NCI-H748 (cell line): ENCODE results near the gene MEAK7.

Experiments
- DNase-seq: peaks from one replicate; lab custom pipeline; 2025; ENCODE audit not compliant: unreplicated experiment; lab: John Stamatoyannopoulos, UW

MEAK7 gene

GRCh38 chr16:84504420-84505248 is at the start of gene MEAK7:
MEAK7 (minus strand) TSS chr16:84504659; CDS start chr16:84498086, 6,573 bp downstream.
- DNase-seq: peak; percentile 16

- no peak for DNase-seq
Observed at GRCh38 chr16:84553873-84554399, 49.5 kb upstream of the MEAK7 start.

- no peak for DNase-seq
Observed at GRCh38 chr16:84552135-84552534, 47.7 kb upstream of the MEAK7 start.

- no peak for DNase-seq
Observed at GRCh38 chr16:84550096-84550495, 45.6 kb upstream of the MEAK7 start.

- DNase-seq: no peak
Observed at GRCh38 chr16:84548971-84549844, 44.7 kb upstream of the MEAK7 start.

- no peak for DNase-seq
Observed at GRCh38 chr16:84548508-84548907, 44.0 kb upstream of the MEAK7 start.

- DNase-seq: peak; percentile 68
Observed at GRCh38 chr16:84547546-84548061, 43.1 kb upstream of the MEAK7 start.

GRCh38 chr16:84546669-84547545 is 42.4 kb upstream of the MEAK7 start:
- DNase-seq: no peak

GRCh38 chr16:84545114-84545737 is 40.8 kb upstream of the MEAK7 start:
- no peak for DNase-seq

GRCh38 chr16:84544031-84544773 is 39.7 kb upstream of the MEAK7 start:
- DNase-seq: peak; percentile 56

- DNase-seq: no peak
Observed at GRCh38 chr16:84543253-84543652, 38.8 kb upstream of the MEAK7 start.

- DNase-seq: no peak
Observed at GRCh38 chr16:84541999-84542817, 37.7 kb upstream of the MEAK7 start.

GRCh38 chr16:84540194-84540593 is 35.7 kb upstream of the MEAK7 start:
- DNase-seq: no peak

- no peak for DNase-seq
Observed at GRCh38 chr16:84538222-84538840, 33.9 kb upstream of the MEAK7 start.

GRCh38 chr16:84537491-84538151 is 33.2 kb upstream of the MEAK7 start:
- DNase-seq: peak; percentile 63

- no peak for DNase-seq
Observed at GRCh38 chr16:84535851-84536250, 31.4 kb upstream of the MEAK7 start.

GRCh38 chr16:84535408-84535807 is 30.9 kb upstream of the MEAK7 start:
- no peak for DNase-seq

- DNase-seq: no peak
Observed at GRCh38 chr16:84534815-84535214, 30.4 kb upstream of the MEAK7 start.
